ENCODE results near the gene MEPCE.
"Not testable (repeated sequence)": the region's sequence is repeated elsewhere in the genome, so short reads cannot be mapped to it uniquely, and the experiment has no call there.

The MEPCE gene

DNA sequence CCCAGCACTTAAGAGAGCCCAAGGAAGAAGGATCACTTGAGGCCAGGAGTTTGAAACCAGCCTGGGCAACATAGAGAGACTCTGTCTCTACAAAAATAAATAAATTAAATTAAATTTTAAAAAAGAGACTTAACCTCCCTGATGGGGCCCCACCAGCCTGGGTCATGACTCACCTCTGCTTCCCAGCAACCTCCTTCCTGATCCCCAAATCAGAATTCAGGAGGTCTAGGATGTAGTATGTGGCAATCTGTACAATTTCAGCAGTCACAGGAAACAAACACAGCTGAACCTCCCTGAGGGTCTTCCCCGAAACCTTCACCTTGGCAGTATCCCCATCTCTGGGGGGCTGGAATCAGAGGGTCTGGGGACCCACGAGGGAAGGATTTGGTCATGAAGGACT lies 16.4 kb downstream of the MEPCE start:
- Histone ChIP-seq H3K27me3 (ENCODE audit: insufficient read depth, low read depth, severe bottlenecking) (no peaks in the 10 kb centered on the region), H3K9me3 (ENCODE audit: severe bottlenecking) (no peaks in the 10 kb centered on the region), H3K4me3 (ENCODE audit: low read depth, low read length) (no peak overlapping the region), H3K36me3 (no peaks in the 10 kb centered on the region), H3K27ac (no peak overlapping the region)
- TF ChIP-seq, protein P1, sequence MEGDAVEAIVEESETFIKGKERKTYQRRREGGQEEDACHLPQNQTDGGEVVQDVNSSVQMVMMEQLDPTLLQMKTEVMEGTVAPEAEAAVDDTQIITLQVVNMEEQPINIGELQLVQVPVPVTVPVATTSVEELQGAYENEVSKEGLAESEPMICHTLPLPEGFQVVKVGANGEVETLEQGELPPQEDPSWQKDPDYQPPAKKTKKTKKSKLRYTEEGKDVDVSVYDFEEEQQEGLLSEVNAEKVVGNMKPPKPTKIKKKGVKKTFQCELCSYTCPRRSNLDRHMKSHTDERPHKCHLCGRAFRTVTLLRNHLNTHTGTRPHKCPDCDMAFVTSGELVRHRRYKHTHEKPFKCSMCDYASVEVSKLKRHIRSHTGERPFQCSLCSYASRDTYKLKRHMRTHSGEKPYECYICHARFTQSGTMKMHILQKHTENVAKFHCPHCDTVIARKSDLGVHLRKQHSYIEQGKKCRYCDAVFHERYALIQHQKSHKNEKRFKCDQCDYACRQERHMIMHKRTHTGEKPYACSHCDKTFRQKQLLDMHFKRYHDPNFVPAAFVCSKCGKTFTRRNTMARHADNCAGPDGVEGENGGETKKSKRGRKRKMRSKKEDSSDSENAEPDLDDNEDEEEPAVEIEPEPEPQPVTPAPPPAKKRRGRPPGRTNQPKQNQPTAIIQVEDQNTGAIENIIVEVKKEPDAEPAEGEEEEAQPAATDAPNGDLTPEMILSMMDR (IDR thresholded peaks at IDR 0.05; ENCODE audit: low read depth, low read length) = no peak
- no peak for DNase-seq

DNA sequence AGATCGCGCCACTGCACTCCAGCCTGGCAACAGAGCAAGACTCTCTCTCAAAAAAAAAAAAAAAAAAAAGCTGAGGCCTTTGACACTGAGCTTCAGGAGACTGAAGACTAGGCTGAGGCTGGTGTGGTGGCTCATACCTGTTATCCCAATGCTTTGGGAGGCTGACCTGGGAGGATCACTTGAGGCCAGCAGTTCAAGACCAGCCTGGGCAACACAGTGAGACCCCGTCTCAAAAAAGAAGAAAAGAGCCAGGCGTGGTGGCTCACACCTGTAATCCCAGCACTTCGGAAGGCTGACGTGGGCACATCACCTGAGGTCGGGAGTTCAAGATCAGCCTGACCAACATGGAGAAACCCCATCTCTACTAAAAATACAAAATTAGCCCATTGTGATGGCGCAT lies 17.7 kb downstream of the MEPCE start:
- not testable (repeated sequence) for H3K27me3 ChIP-seq (ENCODE audit: insufficient read depth, low read depth, severe bottlenecking); H3K4me3 ChIP-seq (ENCODE audit: low read depth, low read length); H3K36me3 ChIP-seq; H3K27ac ChIP-seq; DNase-seq; H3K9me3 ChIP-seq (ENCODE audit: severe bottlenecking)

DNA sequence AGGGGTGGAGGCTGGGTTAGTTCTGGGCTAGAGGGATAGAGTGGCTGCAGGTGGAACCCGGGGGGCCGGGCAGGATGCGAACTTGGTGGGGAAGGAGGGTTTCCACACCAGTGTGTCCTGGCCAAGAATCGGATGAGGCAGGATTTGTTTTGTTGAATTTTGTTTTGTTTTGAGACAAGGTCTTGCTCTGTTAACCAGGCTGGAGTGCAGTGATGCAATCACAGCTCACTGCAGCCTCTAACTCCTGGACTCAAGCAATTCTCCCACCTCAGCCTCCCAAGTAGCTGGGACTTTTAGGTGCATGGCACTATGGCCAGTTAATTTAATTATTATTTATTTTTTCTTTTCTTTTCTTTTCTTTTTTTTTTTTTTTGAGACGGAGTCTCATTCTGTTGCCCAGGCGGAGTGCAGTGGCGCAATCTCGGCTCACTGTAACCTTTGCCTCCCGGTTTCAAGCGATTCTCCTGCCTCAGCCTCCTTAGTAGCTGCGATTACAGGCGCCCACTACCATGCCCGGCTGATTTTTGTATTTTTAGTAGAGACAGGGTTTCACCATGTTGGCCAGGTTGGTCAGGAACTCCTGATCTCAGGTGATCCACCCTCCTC lies 19.7 kb downstream of the MEPCE start:
- DNase-seq = no peak
- TF ChIP-seq, protein P1 (IDR thresholded peaks at IDR 0.05; ENCODE audit: low read depth, low read length) = no peak
- Histone ChIP-seq H3K27me3 (ENCODE audit: insufficient read depth, low read depth, severe bottlenecking) (no peaks in the 10 kb centered on the region), H3K27ac (no peak overlapping the region), H3K36me3 (no peaks in the 10 kb centered on the region), H3K4me3 (ENCODE audit: low read depth, low read length) (no peak overlapping the region), H3K9me3 (ENCODE audit: severe bottlenecking) (no peaks in the 10 kb centered on the region)

DNA sequence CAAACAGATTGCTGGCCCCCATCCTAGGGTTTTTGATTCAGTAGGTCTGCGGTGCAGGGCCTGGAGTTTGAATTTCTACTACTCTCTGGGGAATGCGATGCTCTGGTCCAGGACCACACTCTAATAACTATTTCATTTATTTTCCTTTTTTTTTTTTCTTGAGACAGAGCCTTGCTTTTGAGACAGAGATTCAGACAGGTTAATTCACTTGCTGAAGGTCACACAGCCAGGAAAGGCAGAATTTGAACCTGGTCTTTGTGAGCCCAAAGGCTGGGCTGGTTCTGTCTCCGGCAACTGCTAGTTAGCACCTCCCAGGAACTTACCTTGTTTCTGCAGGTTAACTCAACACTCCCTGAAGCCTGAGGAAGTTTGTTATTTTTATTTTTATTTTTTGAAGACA lies 22.9 kb downstream of the MEPCE start:
- no peak for DNase-seq
- no peaks in the 10 kb centered on the region for H3K27me3 ChIP-seq (ENCODE audit: insufficient read depth, low read depth, severe bottlenecking)
- H3K27ac ChIP-seq = no peak overlapping the region
- no peaks in the 10 kb centered on the region for H3K36me3 ChIP-seq
- H3K4me3 ChIP-seq (ENCODE audit: low read depth, low read length) = no peak overlapping the region
- no peaks in the 10 kb centered on the region for H3K9me3 ChIP-seq (ENCODE audit: severe bottlenecking)
- TF ChIP-seq, protein P1 (IDR thresholded peaks at IDR 0.05; ENCODE audit: low read depth, low read length) = no peak

DNA sequence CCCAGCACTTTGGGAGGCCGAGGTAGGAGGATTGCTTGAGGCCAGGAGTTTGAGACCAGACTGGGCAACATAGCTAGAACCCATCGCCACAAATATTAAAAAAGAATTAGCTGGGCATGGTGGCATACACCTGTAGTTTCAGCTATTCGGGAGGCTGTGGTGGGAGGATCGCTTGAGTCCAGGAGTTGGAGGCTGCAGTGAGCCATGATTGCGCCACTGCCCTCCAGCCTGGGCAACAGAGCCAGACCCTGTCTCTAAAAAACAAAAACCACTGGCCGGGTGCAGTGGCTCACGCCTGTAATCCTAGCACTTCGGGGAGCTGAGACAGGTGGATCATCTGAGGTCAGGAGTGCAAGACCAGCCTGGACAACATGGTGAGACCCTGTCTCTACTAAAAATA lies 24.2 kb downstream of the MEPCE start:
- not testable (repeated sequence) for DNase-seq; H3K4me3 ChIP-seq (ENCODE audit: low read depth, low read length); H3K36me3 ChIP-seq; H3K27me3 ChIP-seq (ENCODE audit: insufficient read depth, low read depth, severe bottlenecking); H3K27ac ChIP-seq; H3K9me3 ChIP-seq (ENCODE audit: severe bottlenecking)

DNA sequence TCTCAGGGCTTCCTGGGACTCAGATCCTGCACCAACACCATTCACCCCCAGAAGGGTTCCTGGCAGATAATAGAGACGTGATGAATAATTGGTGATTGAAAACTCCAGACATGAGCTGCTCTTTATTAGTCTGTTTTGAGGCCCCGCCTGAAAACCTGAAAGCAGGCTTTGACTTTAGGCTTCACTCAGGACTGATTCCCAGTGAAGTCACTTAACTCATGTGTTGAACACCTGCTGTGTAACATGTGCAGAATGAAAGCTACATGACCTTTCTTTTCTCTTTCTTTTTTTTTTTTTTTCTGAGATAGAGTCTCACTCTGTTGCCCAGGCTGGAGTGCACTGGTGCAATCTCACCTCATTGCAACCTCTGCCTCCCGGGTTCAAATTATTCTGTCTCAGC lies 25.6 kb downstream of the MEPCE start:
- TF ChIP-seq, protein P1 (IDR thresholded peaks at IDR 0.05; ENCODE audit: low read depth, low read length) = no peak
- Histone ChIP-seq H3K27ac (no peak overlapping the region), H3K4me3 (ENCODE audit: low read depth, low read length) (no peak overlapping the region), H3K9me3 (ENCODE audit: severe bottlenecking) (no peaks in the 10 kb centered on the region), H3K27me3 (ENCODE audit: insufficient read depth, low read depth, severe bottlenecking) (no peaks in the 10 kb centered on the region), H3K36me3 (no peaks in the 10 kb centered on the region; the same call in 1 of the 2 replicates)
- no peak for DNase-seq

DNA sequence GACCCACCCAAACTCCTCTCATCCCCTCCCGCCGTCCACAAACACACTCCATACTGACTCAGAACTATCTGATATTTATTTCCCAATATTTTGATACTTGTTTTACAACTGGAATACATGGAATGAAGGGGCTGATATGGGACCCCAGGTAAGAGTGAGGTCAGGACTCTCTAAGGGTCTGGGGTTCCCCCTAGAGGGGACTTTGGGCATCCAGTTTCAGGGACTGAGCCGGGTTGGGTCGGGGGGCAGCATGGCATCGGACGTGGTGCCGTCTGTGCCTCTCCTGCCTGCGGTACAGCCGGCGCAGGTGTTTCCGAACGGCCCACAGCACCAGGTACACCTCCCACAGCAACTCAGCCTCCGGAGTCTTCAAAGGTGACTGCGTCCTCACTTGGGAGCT lies 26.9 kb downstream of the MEPCE start:
- TF ChIP-seq, protein P1 (IDR thresholded peaks at IDR 0.05; ENCODE audit: low read depth, low read length) = peak; percentile 29; the same call in 1 of the 2 replicates
- no peaks in the 10 kb centered on the region for H3K27me3 ChIP-seq (ENCODE audit: insufficient read depth, low read depth, severe bottlenecking)
- H3K4me3 ChIP-seq (ENCODE audit: low read depth, low read length) = no peak overlapping the region
- H3K27ac ChIP-seq = no peak overlapping the region
- no peak for DNase-seq
- H3K36me3 ChIP-seq = no peaks in the 10 kb centered on the region; the same call in 1 of the 2 replicates
- H3K9me3 ChIP-seq (ENCODE audit: severe bottlenecking) = no peaks in the 10 kb centered on the region

Measured in WERI-Rb-1 (cell line).